T47D (cell line): ENCODE measurements around the gene SRGAP1.

Experiments used
- DNase-seq, 2 experiments: peaks; one replicate each; pipeline versions ENCODE4 v3.0.0 to v3.0.0-alpha.2; 2011 to 2012; ENCODE audit warnings: low read depth in 1 of 2, low spot score in 1 of 2
- JUND ChIP-seq: IDR thresholded peaks from 2 replicates; pipeline ENCODE4 v1.6.1; 2012; ENCODE audit warnings: low read depth
- in situ Hi-C: cut with HindIII; loops from 2 replicates; pipeline ENCODE4 v1.10.0; 2016; ENCODE audit warnings: low sequenced_read_pairs, low pct_unique_long_range_greater_than_20kb

The SRGAP1 gene

GRCh38 chr12:63942464-63943241 is 98.2 kb downstream of the SRGAP1 start:
- no peak for DNase-seq
- in situ Hi-C loops: no loop called here
- no peak for TF ChIP-seq JUND

GRCh38 chr12:63944034-63944579 is 99.6 kb downstream of the SRGAP1 start:
- no peak for TF ChIP-seq JUND
- no peak for DNase-seq
- in situ Hi-C loops: no loop called here

GRCh38 chr12:63944586-63945228 is 100.2 kb downstream of the SRGAP1 start:
- no peak for TF ChIP-seq JUND
- DNase-seq: no peak
- in situ Hi-C loops: no loop called here

- no peak for DNase-seq
- no peak for TF ChIP-seq JUND
- in situ Hi-C loops: no loop called here
Measured at GRCh38 chr12:63945777-63946176, 101.3 kb downstream of the SRGAP1 start.

GRCh38 chr12:63948211-63948610 is 103.7 kb downstream of the SRGAP1 start:
- no peak for DNase-seq
- TF ChIP-seq JUND: no peak
- in situ Hi-C loops: no loop called here

- in situ Hi-C loops: no loop called here
- no peak for TF ChIP-seq JUND
- no peak for DNase-seq
Measured at GRCh38 chr12:63949902-63950301, 105.4 kb downstream of the SRGAP1 start.

- no peak for DNase-seq
- in situ Hi-C loops: no loop called here
- TF ChIP-seq JUND: no peak
Measured at GRCh38 chr12:63952995-63953394, 108.5 kb downstream of the SRGAP1 start.

- no peak for TF ChIP-seq JUND
- in situ Hi-C loops: no loop called here
- no peak for DNase-seq
Measured at GRCh38 chr12:63955831-63956666, 111.5 kb downstream of the SRGAP1 start.

GRCh38 chr12:63957496-63957895 is 113.0 kb downstream of the SRGAP1 start:
- DNase-seq: no peak
- TF ChIP-seq JUND: no peak
- in situ Hi-C loops: no loop called here

GRCh38 chr12:63958876-63959580 is 114.5 kb downstream of the SRGAP1 start:
- in situ Hi-C loops: no loop called here
- no peak for TF ChIP-seq JUND
- no peak for DNase-seq

- TF ChIP-seq JUND: no peak
- in situ Hi-C loops: no loop called here
- no peak for DNase-seq
Measured at GRCh38 chr12:63961048-63961447, 116.5 kb downstream of the SRGAP1 start.

- no peak for TF ChIP-seq JUND
- in situ Hi-C loops: no loop called here
Measured at GRCh38 chr12:63961543-63961942, 117.0 kb downstream of the SRGAP1 start.

More at GRCh38 chr12:63961543-63961942, 117.0 kb downstream of the SRGAP1 start:
- DNase-seq: no peak
